NCI-H1694 (cell line): Measurements from ENCODE around the gene NRP1.
"Not testable (repeated sequence)": the region's sequence is repeated elsewhere in the genome, so short reads cannot be mapped to it uniquely, and the experiment has no call there.

Experiments used
- DNase-seq: peaks from one replicate; lab custom pipeline; 2025; lab: John Stamatoyannopoulos, UW

NRP1 gene

GRCh38 chr10:33237736-33238624, 96.5 kb downstream of the NRP1 start:
- no peak for DNase-seq

- DNase-seq: no peak
Measured at GRCh38 chr10:33236916-33237315, 97.6 kb downstream of the NRP1 start.

GRCh38 chr10:33235951-33236350, 98.5 kb downstream of the NRP1 start:
- no peak for DNase-seq

GRCh38 chr10:33235251-33235884, 99.1 kb downstream of the NRP1 start:
- DNase-seq: no peak

GRCh38 chr10:33234831-33235237, 99.6 kb downstream of the NRP1 start:
- DNase-seq: no peak

- DNase-seq: no peak
Measured at GRCh38 chr10:33233635-33234034, 100.8 kb downstream of the NRP1 start.

- DNase-seq: no peak
Measured at GRCh38 chr10:33233221-33233620, 101.2 kb downstream of the NRP1 start.

- DNase-seq: no peak
Measured at GRCh38 chr10:33231621-33232350, 102.7 kb downstream of the NRP1 start.

GRCh38 chr10:33229949-33230267, 104.6 kb downstream of the NRP1 start:
- DNase-seq: no peak

- no peak for DNase-seq
Measured at GRCh38 chr10:33229252-33229948, 105.1 kb downstream of the NRP1 start.

- no peak for DNase-seq
Measured at GRCh38 chr10:33228426-33228825, 106.0 kb downstream of the NRP1 start.

GRCh38 chr10:33227489-33227888, 107.0 kb downstream of the NRP1 start:
- no peak for DNase-seq

- no peak for DNase-seq
Measured at GRCh38 chr10:33224251-33224965, 110.1 kb downstream of the NRP1 start.

- no peak for DNase-seq
Measured at GRCh38 chr10:33223326-33224000, 111.0 kb downstream of the NRP1 start.

GRCh38 chr10:33222304-33222703, 112.2 kb downstream of the NRP1 start:
- DNase-seq: not testable (repeated sequence)

GRCh38 chr10:33217854-33218253, 116.6 kb downstream of the NRP1 start:
- DNase-seq: no peak

GRCh38 chr10:33216661-33217427, 117.6 kb downstream of the NRP1 start:
- DNase-seq: peak; percentile 75

GRCh38 chr10:33215635-33216034, 118.8 kb downstream of the NRP1 start:
- no peak for DNase-seq

GRCh38 chr10:33215154-33215553, 119.3 kb downstream of the NRP1 start:
- DNase-seq: no peak

- DNase-seq: no peak
Measured at GRCh38 chr10:33214174-33214573, 120.3 kb downstream of the NRP1 start.
